ENCODE results near the gene NCF4.

NCF4 gene

DNA sequence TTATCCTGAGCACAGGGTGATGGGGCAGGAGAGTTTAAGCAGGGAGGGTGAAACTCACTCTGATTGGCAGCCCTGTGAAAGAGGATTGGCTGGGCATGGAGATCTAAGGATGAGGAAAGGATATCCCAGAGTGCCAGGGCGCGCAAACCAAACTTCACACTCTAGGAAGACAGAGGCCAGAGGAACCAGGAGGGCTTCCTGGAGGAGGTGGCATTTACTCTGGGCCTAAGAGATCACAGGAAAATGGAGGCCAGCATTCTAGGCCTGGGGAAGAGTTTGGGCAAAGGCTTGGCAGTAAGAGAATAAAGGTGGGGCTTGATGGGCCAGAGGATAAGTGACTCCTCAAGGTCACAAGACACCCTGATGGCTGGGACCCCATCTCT, 377 bp upstream of the NCF4 start:
- peak overlapping the region; percentile 59 for H3K27ac Mint-ChIP-seq (ENCODE audit: low read depth)
- H3K36me3 Mint-ChIP-seq (ENCODE audit: insufficient read depth), result no peaks in the 10 kb centered on the region
- no peak for ATAC-seq (replicated peaks; ENCODE audit: extremely low read depth, poor library complexity, severe bottlenecking)
- no peak for DNase-seq (ENCODE audit: low spot score in 2 of 2)
- H3K4me3 Mint-ChIP-seq, result peak overlapping the region; percentile 49
- H3K27me3 Mint-ChIP-seq, result peaks cover 15% of the 10 kb centered on the region
- no peaks in the 10 kb centered on the region for H3K9me3 Mint-ChIP-seq
- peaks cover 12% of the 10 kb centered on the region for H3K4me1 Mint-ChIP-seq

DNA sequence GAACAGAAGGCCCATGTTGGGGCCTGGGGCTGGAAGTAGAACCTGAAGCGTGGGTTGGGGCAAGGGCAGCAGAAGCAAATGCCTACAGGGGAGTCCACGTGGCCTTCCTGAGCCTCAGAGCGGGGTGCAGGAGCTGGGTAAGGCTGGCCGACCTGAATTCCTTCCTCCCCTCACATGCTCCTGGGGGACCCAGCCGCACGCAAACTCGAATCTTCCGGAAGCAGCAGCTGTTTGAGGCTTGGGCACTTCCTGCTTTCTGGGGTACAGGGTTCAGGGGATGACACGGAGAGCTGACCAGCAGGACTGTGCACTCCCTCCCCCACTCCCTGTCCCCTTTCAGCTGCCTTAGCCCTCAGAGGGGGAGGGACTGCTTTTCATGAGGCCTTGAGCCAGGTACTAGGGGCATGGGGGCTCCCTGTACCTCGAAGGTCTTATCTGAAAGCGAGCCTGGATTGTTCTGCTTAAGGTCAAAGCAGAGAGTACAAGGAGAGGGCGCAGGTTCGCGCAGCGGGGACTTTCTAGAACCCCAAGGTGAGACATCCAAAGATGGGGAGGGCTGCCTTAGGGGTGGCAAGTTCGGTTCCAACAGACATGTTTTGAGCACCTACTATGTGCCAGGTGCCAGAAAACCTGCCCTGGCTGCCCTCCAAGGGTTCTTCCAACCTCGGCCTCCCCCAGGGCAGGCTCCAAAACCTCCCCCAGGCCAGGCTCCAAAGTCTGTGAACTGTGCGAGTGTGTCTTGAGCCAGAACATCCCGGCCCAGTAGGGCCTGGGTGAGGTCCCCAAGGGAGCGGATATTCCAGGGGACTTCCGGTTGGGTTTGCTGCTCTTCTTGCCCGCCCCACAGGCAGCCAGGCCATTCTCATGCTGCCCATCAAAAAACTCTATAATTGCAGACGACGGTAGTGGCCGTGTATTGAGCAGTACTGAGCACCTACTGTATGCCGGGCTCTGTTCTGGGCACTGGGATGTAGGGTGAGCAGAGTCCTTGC, 1.7 kb downstream of the NCF4 start:
- H3K27me3 Mint-ChIP-seq, result peaks cover 10% of the 10 kb centered on the region
- no peak overlapping the region for H3K4me3 Mint-ChIP-seq
- H3K9me3 Mint-ChIP-seq, result no peaks in the 10 kb centered on the region
- ATAC-seq (replicated peaks; ENCODE audit: extremely low read depth, poor library complexity, severe bottlenecking) (no peak), DNase-seq (ENCODE audit: low spot score in 2 of 2) (no peak)
- no peaks in the 10 kb centered on the region for H3K36me3 Mint-ChIP-seq (ENCODE audit: insufficient read depth)
- H3K27ac Mint-ChIP-seq (ENCODE audit: low read depth), result no peak overlapping the region
- peaks cover 5% of the 10 kb centered on the region for H3K4me1 Mint-ChIP-seq

DNA sequence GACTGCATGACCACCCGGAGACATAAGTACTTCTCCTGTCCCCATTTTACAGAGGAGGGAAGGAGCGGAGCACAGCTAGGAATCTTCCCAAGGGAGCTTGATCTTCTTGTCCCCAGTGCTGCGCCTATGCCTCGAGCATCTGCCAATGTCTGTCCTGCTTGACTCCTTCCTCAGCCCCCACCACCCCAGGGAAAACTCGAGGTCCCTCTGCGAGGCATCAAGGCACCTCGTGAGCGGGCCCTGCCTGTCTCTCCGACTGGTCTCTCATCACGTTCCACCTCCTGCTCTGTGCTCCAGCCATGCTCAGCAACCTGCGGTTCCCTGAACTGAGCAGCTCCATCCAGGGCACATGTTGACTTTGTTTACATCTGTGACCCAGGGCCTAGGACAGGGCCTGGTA, 2.5 kb downstream of the NCF4 start:
- peaks cover 10% of the 10 kb centered on the region for H3K27me3 Mint-ChIP-seq
- no peak overlapping the region for H3K4me3 Mint-ChIP-seq
- H3K9me3 Mint-ChIP-seq, result no peaks in the 10 kb centered on the region
- no peaks in the 10 kb centered on the region for H3K36me3 Mint-ChIP-seq (ENCODE audit: insufficient read depth)
- no peak overlapping the region for H3K27ac Mint-ChIP-seq (ENCODE audit: low read depth)
- peaks cover 5% of the 10 kb centered on the region for H3K4me1 Mint-ChIP-seq
- ATAC-seq (replicated peaks; ENCODE audit: extremely low read depth, poor library complexity, severe bottlenecking) (no peak), DNase-seq (ENCODE audit: low spot score in 2 of 2) (no peak)

DNA sequence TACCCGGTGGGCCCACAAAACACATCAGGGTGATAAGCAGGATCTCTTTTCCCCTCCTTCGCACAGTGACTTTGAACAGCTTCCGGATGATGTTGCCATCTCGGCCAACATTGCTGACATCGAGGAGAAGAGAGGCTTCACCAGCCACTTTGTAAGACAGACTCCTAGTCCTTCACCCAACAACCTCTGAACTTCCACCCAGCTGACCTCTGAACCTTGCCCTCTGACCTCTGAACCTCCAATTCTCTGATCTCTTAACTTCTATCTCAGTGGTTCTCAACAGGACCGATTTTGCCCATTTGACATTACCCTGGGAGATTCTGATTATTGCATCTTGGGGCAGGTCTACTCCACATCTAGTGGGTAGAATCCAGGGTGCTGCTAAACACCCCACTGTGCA, 3.2 kb downstream of the NCF4 start:
- Mint-ChIP-seq H3K27me3 (peaks cover 10% of the 10 kb centered on the region), H3K27ac (ENCODE audit: low read depth) (no peak overlapping the region), H3K36me3 (ENCODE audit: insufficient read depth) (no peaks in the 10 kb centered on the region), H3K4me1 (peaks cover 5% of the 10 kb centered on the region), H3K4me3 (no peak overlapping the region), H3K9me3 (no peaks in the 10 kb centered on the region)
- ATAC-seq (replicated peaks; ENCODE audit: extremely low read depth, poor library complexity, severe bottlenecking) (no peak), DNase-seq (ENCODE audit: low spot score in 2 of 2) (no peak)

DNA sequence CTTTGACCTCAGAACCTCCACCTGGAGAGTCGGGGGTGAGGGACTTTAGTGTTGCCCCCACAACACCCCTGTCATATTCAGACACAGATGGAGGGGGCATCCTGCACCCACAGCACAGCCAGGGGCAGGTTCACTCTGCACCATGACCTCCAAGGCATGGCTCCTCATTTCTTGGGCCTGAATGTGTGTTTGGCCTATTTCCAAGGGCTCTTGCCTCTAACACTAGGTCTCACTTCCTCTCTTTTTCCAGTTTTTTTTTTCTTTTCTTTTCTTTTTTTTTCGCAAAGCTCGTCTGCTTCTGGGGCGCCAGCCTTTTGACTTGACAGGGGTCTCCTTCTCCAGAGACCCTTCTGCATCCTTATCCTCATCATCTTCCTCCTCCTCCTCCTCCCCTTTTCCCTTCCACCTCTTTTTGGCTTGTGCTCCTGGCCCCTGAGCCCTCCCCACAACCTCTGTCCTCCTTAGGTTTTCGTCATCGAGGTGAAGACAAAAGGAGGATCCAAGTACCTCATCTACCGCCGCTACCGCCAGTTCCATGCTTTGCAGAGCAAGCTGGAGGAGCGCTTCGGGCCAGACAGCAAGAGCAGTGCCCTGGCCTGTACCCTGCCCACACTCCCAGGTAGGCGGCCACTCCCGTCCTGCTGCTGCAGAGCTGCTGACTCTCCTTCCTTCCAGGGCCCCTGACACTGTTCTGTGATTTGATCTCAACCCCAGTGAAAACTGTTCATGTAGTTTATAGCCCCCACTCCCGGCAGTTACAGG, 3.8 kb downstream of the NCF4 start:
- ATAC-seq (replicated peaks; ENCODE audit: extremely low read depth, poor library complexity, severe bottlenecking) (no peak), DNase-seq (ENCODE audit: low spot score in 2 of 2) (no peak)
- Mint-ChIP-seq H3K4me3 (no peak overlapping the region), H3K4me1 (peaks cover 5% of the 10 kb centered on the region), H3K27me3 (peaks cover 10% of the 10 kb centered on the region), H3K9me3 (no peaks in the 10 kb centered on the region), H3K27ac (ENCODE audit: low read depth) (no peak overlapping the region), H3K36me3 (ENCODE audit: insufficient read depth) (no peaks in the 10 kb centered on the region)

DNA sequence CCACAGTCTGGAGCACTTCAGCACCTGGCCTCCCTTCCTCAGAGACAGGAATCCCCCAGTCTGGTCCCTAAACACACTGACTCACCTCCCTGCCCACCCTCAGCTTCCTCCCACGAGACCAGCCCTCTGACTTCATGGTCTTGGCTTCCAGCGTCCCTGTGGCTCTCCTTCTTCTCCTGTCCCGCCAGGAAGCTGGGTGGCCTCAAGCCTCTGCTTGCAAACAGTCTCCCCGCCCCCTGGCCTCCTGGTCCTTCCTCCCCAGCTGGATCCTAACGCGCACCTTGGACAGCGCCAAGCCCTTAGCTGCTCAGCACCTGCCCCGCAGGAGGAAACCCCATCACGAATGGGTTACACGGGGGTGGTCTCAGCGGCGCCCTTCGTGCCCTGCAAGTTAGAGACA, 4.5 kb downstream of the NCF4 start:
- DNase-seq (ENCODE audit: low spot score in 2 of 2) (no peak), ATAC-seq (replicated peaks; ENCODE audit: extremely low read depth, poor library complexity, severe bottlenecking) (no peak)
- no peaks in the 10 kb centered on the region for H3K36me3 Mint-ChIP-seq (ENCODE audit: insufficient read depth)
- H3K9me3 Mint-ChIP-seq, result no peaks in the 10 kb centered on the region
- H3K4me3 Mint-ChIP-seq, result no peak overlapping the region
- H3K27ac Mint-ChIP-seq (ENCODE audit: low read depth), result no peak overlapping the region
- peaks cover 10% of the 10 kb centered on the region for H3K27me3 Mint-ChIP-seq
- peaks cover 5% of the 10 kb centered on the region for H3K4me1 Mint-ChIP-seq

DNA sequence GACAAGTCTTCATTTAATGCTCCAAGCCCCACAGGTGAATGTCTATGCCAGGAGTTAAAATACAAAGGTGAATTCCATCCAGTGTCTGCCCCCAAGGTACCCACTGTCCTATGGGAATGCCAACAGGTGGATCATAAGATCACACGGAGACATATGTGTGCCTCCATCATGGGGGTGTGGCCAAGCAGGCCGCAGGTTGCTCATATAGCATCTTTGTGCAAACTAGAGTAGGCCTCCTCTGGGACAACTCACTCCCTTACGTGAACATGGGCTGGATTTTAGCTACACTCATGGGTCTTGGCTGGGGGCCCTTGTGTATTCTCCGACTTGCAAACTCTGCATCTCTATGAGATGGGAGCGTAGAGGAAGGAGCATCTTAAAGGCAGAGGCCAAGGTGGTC, 6.9 kb downstream of the NCF4 start:
- H3K9me3 Mint-ChIP-seq, result no peaks in the 10 kb centered on the region
- no peak for DNase-seq (ENCODE audit: low spot score in 2 of 2)
- no peak for ATAC-seq (replicated peaks; ENCODE audit: extremely low read depth, poor library complexity, severe bottlenecking)
- peaks cover 10% of the 10 kb centered on the region for H3K27me3 Mint-ChIP-seq
- no peaks in the 10 kb centered on the region for H3K4me1 Mint-ChIP-seq
- peaks cover 1% of the 10 kb centered on the region for H3K36me3 Mint-ChIP-seq (ENCODE audit: insufficient read depth)
- H3K4me3 Mint-ChIP-seq, result no peak overlapping the region
- no peak overlapping the region for H3K27ac Mint-ChIP-seq (ENCODE audit: low read depth)

DNA sequence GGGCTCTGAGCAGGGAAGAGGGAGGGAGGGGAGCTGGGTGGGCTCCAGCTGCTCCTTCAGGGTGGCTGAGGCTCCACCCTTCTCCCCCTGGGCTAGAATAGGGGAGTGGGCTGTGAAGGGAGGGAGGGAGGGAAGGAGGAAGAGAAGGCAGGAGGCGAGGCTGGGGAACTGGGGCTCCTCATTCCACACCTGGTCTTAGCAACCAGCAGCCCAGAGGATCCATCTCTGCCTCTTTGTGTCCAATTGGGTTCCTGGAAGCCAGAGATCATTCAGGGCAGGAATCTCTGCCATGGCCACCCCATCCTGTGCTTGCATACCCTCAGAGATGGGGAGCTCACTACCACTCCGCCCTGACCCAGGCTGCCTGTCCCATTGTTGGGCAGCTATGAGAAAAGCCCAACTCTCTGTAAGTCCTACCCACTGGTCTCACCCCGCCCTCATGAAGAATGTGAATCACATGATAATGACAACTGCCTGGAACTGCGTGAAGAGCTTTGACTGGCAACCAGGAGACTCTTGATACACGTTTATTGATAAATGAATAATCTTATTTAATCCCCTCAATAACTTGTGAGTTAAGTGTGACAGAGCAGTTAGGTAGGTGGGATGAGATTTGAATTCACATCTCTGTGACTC, 7.9 kb downstream of the NCF4 start:
- H3K27ac Mint-ChIP-seq (ENCODE audit: low read depth), result no peak overlapping the region
- no peak for ATAC-seq (replicated peaks; ENCODE audit: extremely low read depth, poor library complexity, severe bottlenecking)
- peaks cover 10% of the 10 kb centered on the region for H3K27me3 Mint-ChIP-seq
- DNase-seq (ENCODE audit: low spot score in 2 of 2), result no peak
- no peaks in the 10 kb centered on the region for H3K9me3 Mint-ChIP-seq
- peaks cover under 1% of the 10 kb centered on the region for H3K4me1 Mint-ChIP-seq
- no peak overlapping the region for H3K4me3 Mint-ChIP-seq
- peaks cover 1% of the 10 kb centered on the region for H3K36me3 Mint-ChIP-seq (ENCODE audit: insufficient read depth)

DNA sequence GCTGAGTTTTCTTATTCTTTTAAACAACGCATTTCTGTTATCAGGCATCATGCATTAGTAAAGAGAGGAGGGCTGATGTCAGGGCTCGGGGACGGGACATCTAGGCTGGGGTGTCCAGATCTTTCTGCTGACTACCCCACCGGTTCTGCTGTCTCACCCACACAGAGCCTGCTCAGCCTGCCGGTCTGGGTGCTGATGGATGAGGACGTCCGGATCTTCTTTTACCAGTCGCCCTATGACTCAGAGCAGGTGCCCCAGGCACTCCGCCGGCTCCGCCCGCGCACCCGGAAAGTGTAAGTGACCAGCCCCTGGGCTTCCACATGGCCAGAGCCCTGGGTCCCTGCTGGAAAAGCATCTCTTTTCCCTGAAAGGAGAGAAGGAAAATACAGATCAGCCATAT, 9.4 kb downstream of the NCF4 start:
- H3K27me3 Mint-ChIP-seq, result peaks cover 6% of the 10 kb centered on the region
- ATAC-seq (replicated peaks; ENCODE audit: extremely low read depth, poor library complexity, severe bottlenecking) (no peak), DNase-seq (ENCODE audit: low spot score in 2 of 2) (no peak)
- H3K9me3 Mint-ChIP-seq, result no peaks in the 10 kb centered on the region
- H3K4me1 Mint-ChIP-seq, result peaks cover 5% of the 10 kb centered on the region
- H3K4me3 Mint-ChIP-seq, result no peak overlapping the region
- H3K36me3 Mint-ChIP-seq (ENCODE audit: insufficient read depth), result peaks cover 1% of the 10 kb centered on the region
- no peak overlapping the region for H3K27ac Mint-ChIP-seq (ENCODE audit: low read depth)

DNA sequence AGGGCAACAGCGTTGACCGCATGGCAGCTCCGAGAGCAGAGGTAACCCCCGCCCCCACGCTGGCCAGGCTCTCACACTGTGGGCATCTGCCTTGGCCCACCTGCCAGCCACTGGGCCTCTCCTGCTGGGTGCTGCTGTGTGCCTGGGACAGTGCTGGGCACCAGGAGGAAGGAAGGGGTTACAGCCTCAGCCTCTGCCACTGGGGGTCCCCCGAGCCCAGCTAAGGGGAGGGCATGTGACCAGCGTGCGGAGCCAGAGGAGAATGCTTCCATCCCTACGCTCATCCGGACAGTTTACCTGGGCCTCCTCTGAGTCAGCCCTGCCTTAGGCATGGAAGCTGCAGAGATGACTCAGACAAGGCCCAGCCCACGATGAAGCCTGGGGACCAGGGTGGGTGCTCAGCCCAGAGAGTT, 10.9 kb downstream of the NCF4 start:
- Mint-ChIP-seq H3K4me3 (no peak overlapping the region), H3K27me3 (peaks cover 3% of the 10 kb centered on the region), H3K9me3 (no peaks in the 10 kb centered on the region), H3K4me1 (peaks cover 5% of the 10 kb centered on the region), H3K27ac (ENCODE audit: low read depth) (no peak overlapping the region), H3K36me3 (ENCODE audit: insufficient read depth) (peaks cover 1% of the 10 kb centered on the region)
- ATAC-seq (replicated peaks; ENCODE audit: extremely low read depth, poor library complexity, severe bottlenecking), result no peak
- DNase-seq (ENCODE audit: low spot score in 2 of 2), result no peak

DNA sequence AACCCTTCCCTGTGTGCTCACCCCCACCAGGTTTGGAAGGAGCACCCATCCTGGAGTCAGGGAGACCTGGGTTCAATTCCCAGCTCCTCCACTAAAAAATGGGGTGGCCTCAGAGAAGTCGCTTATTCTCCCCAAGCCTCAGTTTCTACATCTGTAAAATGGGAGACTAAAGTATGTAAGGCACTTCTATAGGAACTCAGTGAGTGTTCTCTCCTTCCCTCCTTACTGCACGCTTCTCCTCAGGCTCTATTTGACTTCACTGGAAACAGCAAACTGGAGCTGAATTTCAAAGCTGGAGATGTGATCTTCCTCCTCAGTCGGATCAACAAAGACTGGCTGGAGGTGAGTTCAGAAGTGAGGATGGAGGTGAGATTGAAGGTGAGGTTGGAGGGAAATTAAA, 11.3 kb downstream of the NCF4 start:
- Mint-ChIP-seq H3K27ac (ENCODE audit: low read depth) (no peak overlapping the region), H3K27me3 (peaks cover 7% of the 10 kb centered on the region), H3K9me3 (no peaks in the 10 kb centered on the region), H3K4me3 (no peak overlapping the region), H3K36me3 (ENCODE audit: insufficient read depth) (peaks cover 4% of the 10 kb centered on the region), H3K4me1 (peaks cover 5% of the 10 kb centered on the region)
- DNase-seq (ENCODE audit: low spot score in 2 of 2) (no peak), ATAC-seq (replicated peaks; ENCODE audit: extremely low read depth, poor library complexity, severe bottlenecking) (no peak)

DNA sequence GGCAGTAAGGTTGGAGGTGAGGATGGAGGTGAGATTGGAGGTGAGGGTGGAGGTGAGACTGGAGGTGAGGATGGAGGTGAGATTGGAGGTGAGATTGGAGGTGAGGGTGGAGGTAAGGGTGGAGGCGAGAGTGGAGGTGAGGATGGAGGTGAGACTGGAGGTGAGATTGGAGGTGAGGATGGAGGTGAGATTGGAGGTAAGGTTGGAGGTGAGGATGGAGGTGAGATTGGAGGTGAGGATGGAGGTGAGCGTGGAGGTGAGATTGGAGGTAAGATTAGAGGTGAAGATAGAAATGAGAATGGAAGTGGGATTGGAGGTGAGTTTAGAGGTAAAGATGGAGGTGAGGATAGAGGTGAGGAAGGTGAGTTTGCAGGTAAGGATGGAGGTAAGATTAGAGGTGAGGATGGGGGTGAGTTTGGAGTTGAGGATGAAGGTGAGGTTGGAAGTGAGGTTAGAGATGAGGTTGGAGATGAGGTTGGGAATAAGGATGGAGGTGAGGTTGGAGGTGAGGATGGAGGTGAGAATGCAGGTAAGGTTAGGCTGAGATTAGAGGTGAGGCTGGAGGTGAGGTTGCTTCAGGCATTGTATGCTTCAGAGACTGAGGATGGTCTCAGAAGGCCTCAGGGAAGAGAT, 12.2 kb downstream of the NCF4 start:
- peaks cover 11% of the 10 kb centered on the region for H3K27me3 Mint-ChIP-seq
- H3K9me3 Mint-ChIP-seq, result no peaks in the 10 kb centered on the region
- no peak overlapping the region for H3K27ac Mint-ChIP-seq (ENCODE audit: low read depth)
- H3K4me1 Mint-ChIP-seq, result peaks cover 5% of the 10 kb centered on the region
- ATAC-seq (replicated peaks; ENCODE audit: extremely low read depth, poor library complexity, severe bottlenecking) (no peak), DNase-seq (ENCODE audit: low spot score in 2 of 2) (no peak)
- H3K36me3 Mint-ChIP-seq (ENCODE audit: insufficient read depth), result peaks cover 4% of the 10 kb centered on the region
- no peak overlapping the region for H3K4me3 Mint-ChIP-seq

Data from central memory CD8-positive, alpha-beta T cell (primary cell).